Inflammatory macrophage (primary cell): Measurements from ENCODE around the gene IGSF21.

Experiments
- DNase-seq, 2 donors: peaks; one replicate each; pipeline ENCODE4 v3.0.0-alpha.2; 2020 to 2022

IGSF21 gene

DNA sequence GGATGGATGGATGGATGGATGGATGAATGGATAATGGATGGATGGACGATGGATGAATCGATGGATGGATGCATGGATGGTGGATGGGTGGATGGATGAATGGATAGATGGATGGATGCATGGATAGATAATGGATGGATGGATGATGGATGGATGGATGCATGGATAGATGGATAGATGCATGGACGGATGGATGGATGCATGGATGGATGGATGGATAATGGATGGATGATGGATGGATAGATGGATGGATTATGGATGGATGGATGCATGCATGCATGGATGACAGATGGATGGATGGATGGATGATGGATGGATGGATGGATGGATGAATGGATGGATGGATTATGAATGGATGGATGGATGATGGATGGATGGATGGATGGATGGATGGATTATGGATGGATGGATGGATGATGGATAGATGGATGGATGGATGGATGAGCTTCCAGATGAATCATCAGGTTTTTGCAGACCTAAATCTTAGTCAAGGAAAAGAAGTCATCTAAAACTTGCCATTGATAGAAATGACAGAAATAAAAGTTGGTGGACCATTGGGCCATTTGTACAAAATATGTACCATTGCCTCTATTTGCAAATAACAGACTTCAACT lies 197.7 kb downstream of the IGSF21 start:
- no peak for DNase-seq

DNA sequence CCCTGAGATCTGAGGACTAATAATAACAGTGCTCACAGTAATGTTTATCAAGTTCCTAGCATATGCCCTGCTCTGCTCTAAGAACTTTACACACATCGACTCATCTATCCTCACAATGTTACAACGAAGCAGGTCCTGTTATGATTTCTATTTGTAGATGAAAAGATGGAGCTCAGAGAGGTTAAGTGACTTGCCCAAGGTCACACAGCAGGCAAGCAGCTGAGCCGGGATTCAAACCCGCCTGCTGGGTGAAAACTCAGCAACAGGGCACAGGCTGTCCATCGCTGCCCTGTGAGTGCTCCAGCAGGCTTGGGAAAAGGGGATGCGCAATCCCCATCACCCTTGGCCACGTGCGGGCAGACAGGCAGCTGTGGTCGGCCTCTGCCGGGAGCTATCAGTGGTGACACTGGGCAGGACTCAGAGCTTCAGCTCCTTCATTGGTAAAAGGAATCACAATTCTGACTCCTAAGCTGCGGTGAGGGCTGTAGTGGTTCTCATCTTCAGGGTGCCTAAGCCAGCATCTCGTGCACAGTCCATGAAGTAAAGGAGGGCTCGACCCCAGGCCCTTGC lies 199.8 kb downstream of the IGSF21 start:
- DNase-seq = no peak

DNA sequence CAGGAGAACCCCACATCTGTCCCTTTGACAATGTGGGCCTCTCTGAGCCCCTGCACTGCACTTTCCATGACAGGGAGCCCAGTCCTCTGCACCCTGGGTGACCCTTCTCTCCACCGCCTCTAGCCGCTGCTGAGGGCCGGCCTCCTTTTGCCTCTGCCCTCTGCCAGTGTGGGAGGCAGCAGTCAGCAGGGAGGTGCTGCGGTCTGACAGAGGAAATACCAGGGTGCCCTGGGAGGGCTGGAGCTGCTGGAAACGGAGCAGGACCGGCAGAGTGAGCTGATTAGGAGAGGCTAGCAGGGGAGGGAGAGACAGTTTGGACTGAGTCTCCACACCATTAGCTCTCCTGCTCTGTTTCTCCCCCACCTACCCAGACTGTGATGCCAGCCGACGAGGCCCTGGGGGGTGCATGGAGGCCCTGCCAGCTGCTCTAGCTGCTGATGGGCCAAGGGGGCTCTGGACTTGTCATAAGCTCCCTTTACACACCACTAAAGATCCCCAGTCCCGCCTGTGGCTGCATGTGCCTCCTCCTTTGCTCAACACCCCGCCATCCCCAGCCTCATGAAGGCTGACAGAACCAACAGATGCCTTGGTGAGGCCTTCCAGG lies 202.1 kb downstream of the IGSF21 start:
- DNase-seq = no peak

DNA sequence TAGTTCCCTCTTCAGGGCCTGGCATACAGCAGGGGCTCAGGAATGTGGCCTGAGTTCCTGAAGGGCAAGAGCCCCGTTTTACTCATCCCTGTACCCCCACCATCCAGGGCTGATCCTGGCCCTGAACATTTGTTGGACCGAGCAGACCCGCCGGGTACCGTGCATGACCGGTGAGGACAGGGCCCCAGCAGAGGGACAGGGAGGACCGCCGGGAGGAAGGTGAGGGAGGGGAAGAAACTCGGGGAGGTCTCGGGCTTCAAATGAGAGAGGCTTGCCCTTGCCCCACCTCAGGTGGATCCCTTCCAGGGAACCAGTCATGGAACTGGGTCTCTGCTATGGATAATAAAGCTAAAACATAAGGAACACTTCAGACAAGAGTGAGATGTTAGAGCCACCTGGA lies 205.4 kb downstream of the IGSF21 start:
- no peak for DNase-seq

DNA sequence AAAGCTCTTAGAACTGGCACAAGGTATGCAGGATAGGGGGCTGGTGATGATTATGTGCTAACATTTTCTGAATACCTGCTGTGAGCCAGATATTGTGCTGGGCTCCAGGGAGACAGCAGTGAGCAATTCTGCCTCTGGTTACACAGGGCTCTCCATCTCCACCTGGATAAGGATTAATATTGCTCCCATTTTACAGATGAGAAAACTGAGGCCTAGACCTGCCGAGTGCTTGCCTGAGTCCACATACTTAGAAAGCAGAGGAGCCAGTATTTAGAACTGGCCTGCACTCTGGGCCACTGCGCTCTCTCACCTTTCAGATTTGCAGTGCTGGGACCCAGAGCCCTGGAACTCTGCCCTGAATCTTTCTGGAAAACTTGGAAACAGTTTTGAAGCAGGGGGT lies 205.9 kb downstream of the IGSF21 start:
- DNase-seq = no peak

DNA sequence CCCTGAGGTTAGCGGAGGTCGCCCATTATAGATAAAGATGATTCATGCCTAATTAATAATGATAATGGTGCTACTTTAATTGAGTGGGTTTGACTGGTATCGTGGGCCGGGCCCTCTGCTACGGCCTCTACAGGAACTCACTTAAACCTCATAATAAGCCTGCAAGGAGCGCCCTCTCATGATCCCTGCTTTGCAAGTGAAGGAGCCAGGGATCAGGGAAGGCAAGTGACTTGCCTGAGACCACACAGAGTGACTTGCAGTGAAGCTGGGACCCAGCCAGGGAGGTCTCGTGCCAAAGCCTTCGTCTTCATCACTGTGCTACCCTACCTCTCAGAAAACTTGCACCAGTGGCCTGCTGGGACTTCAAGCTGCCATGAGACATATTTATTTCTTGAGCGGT lies 206.8 kb downstream of the IGSF21 start:
- no peak for DNase-seq

DNA sequence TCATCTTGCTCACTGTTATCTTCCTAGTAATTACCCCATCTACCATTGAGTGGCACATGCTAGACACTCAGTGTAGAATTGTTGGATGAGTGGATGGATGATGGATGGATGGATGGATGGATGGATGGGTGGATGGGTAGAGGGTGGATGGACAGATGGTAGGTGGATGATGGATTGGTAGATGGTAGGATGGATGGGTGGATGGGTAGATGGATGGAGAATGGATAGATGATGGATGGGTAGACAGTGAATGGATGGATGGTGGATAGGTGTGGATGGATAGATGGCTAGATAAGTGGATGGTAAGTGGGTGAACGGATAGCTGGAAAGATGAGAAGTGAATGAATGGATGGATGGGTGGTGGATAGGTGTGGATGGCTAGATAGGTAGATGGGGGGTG lies 207.9 kb downstream of the IGSF21 start:
- DNase-seq = no peak

DNA sequence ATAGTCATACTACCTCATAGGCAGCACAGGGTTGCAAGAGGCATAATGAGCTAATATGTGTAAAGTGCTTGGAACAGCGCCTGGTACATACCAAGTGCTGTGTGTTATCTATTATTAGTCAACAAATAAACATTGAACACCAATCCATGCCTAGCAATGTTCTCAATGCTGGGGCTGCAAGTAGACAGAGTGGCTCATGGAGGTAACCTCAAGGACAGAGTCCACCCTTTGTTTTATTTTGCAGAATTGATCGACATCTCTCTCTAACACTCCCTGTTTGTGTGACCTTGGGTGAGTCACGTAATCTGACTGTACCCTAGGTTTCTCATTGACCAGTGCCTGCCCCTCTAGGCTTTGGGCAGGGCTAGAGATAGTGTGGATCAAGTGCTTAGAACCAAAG lies 209.2 kb downstream of the IGSF21 start:
- no peak for DNase-seq

DNA sequence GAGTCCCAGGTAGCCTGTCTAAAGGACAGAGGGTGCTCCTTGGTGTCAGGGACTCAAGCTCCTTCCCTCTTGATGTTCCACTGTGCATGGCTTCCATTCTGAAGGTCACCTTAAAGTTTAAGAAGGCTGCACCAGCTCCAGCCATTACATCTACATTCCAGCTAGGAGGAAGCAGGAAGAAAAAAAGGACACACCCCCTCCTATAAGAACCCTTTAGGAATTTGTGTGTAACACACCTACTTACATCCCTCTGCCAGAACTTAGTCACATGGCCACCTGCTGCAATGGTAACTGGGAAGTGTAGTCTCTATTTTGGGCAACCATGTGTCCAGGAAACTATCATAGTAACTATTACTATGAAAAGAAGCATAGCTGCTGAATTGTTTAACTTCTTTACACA lies 211.5 kb downstream of the IGSF21 start:
- no peak for DNase-seq

DNA sequence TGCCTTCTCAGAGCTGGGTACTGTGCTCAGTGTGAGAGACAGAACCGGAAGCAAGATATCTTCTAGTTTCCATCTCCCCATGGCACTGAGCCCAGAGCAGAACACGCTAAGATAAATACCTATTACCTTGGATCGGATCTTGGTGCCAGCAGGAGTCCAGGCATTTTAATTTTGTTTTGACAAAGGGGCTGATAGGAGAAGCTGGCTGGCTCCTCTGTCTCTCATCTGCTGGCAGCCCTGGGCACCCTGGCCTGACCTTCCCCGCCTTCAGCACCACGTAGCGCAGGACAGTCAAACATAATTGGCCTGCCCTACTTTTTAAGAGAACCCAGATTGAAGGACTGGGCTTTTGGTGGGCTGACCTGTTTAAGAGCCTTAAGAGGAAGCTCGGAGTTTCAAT lies 212.5 kb downstream of the IGSF21 start:
- DNase-seq = no peak

DNA sequence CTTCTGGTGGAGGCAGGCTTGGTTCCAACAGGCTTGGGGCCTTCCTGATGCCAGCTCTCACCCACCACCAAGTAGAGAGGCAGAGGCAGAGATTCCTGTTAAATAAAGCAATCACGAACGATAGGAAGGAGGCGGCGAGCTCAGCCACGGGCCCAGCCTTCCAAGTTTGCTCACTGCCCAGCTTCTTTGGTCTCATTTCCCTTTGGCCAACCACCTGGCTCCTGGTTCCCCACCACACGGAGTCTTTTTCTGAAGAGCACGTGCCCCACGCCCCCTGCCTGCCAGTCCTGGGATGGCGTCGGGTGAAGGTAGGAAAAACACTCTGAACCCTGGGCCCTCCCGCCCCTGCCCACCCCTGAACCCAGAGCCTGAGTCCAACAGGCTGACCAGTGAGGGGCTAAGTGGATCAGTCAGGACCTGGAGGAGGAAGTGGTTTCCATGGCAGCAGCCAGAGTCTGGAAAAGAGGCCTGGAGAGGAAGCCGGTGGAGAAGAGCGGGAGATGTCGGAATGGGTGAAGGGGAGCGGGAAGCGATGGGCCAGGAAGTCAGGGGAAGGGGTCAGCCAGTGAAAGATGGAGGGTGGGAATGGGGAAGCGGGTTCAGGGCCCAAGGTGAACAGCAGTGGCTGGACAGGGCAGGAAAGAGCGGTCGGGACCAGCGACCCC lies 214.9 kb downstream of the IGSF21 start:
- DNase-seq = no peak

DNA sequence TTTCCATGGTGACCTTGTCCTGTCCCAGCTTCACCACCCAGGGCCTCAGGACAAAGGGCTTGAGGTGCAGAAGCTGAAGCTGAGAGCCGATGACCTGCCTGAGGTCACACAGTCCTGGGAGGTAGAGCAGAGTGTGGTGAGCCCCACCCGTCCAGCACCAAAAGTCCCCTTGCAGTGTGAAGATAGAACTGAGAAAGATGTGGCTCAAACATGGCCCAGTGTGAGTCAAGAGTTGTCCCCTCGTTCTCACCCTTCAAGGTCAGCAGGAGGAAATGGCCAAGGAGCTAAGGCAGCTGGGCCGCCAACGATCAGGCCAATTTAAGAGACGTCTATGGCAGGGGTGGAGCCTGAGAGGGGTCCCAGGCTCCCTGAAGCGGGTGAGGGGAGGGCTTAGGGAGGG lies 215.7 kb downstream of the IGSF21 start:
- no peak for DNase-seq

DNA sequence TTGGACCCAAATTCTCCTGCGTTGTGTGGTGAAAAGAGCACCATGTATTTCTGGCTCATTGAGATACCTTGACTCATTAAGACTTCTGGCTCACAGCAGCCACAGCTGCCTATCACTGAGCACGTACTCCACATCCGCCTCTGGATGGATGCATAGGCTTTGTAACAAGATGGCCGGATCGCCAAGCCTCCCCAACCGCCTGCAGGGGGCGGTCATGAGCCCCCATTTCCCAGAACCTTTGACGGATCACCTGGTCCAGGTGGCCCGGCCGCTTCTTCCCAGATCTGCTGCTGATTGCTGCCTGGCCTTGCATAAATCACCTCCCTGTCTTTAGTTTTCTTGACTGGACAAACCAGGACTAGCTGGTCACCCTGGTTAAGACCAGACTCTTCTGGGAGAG lies 216.6 kb downstream of the IGSF21 start:
- no peak for DNase-seq

DNA sequence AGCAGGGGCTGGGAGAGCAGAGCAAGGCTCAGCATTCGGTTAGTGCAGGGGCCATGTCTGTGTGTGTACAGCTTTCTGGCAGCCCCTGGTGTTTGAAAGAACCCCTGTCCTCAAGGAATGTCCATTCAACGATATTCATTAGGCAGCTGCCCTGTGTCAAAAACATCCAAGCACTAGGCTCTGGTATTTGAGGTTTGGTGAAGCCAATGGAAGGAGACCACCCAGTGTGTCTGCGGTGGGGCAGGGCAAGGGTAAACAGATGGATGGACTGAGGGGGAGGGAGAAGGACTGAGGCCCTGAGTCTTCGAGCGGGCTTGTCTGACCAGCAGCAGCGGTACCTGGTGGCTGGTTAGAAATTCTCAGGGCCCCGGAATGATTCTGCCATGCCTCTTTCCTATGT lies 217.5 kb downstream of the IGSF21 start:
- no peak for DNase-seq

DNA sequence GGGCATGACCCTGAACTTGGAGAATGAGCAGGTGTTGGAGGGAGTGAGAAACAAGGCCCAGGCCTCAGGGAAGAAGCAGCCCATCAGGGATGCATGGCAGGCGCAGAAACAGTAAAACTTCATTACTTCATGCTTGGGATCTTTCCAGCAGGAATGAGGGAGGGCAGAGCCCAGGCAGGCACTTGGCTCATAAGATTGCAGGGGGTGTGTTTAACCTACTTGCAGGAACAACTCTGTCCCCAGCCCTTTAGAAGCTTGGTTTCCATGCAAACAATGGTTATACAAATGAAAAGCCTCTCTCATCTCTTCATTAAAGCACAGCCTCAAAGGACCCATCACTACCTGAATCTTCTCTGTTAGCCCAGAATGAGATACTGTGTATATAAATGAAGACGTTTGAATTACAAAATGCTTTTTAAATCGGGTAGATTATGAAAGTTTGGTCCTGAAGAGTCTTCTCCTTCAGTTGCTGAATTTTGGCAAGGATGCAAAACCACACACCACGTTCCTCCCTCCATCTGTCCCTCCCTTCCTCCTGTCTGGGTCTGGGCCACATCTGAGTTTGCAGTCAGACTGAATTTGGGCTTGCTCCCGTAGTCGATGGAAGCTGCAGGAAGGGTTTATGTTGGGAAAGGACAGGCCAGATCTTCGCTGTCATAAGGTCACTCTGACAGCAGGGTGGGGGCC lies 218.8 kb downstream of the IGSF21 start:
- no peak for DNase-seq

DNA sequence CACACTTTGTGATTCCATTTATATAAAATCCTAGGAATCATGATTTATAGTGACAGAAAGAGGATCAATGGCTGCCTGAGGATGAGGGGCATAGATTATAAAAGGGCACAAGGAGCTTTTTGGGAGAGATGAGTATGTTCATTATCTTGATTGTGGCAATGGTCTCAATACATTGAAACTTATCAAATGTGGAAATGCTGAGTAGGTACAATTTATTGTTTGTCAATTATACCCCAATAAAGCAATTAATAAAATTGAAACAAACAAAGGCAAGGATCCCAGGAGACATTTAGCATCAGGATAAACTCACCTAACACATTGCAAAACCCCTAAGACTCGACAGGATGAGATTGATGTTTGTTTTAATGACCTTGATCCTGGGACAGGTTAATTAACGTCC lies 220.1 kb downstream of the IGSF21 start:
- DNase-seq = no peak

DNA sequence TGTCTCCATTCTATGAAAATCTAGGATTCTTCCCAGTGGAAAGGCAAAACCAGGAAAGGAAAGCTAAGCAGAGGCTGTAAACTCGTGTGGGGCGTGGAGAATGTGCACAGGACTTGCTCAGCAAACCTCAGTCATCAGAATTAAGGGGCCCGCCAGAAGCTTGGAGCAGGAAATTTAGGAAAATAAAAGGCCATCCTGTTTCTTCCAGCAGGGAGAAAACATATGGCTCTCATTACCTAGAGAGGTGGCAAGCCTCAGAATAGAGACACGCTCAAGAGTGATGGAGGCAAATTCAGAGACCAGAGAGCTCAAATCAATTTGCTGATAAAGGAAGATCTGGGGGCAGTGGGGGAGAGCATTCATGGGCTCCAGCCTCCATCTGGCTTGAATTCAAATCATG lies 221.2 kb downstream of the IGSF21 start:
- no peak for DNase-seq

DNA sequence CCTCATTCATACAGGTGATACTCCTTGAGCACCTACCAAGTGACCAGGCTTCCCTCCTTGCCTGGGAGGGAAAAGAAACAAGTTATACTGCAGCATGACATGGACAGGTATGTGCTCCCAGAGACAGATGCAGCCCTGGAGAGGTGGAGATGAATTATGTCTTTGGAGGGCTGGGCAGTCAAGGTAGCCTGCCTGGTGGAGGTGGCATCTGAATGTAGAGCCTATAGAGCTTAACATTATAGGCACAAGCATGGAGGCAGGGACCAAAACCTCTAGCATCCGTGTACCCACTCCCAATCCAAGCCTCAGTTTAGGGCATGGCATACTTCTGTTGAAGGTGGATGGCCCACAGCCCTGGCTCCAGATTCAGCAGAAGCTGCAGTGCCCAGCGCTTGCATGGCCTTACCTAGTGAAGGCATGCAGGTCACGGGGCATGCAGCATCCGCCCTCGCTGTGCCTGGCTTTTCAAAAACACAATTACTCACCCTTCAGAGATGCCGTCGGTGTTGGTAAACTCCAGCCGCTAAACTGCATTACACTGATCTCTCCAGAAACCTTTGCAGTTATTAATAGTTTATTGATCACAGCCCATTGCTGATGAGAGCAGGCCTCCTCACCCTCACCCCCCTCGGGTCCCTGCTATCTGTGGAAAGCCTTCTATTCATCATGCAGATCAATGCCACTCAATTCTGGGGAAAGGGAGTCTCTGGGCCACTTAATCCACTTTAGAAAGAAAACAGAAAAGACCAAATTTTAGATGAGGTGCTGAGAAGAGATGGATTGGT lies 222.1 kb downstream of the IGSF21 start:
- no peak for DNase-seq

DNA sequence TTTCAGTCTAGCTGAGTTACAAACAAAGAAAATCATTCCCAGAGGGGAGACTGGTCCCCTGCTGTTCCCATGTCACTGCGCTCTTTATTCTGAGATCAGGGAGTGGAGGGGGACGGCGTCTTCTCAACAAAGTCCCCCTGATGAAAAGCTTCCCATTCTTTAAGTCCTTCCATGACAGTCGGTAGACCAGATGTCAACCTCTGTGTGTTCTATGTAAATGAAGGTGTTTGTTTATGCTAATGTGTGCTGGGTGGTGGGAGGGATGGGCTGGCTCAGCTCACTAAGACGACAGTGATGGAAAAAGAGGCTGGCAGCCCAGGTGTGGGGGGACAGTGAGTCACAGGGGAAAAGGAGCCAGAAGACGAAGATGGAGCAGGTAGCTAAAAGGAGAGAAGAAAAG lies 225.0 kb downstream of the IGSF21 start:
- DNase-seq = no peak

DNA sequence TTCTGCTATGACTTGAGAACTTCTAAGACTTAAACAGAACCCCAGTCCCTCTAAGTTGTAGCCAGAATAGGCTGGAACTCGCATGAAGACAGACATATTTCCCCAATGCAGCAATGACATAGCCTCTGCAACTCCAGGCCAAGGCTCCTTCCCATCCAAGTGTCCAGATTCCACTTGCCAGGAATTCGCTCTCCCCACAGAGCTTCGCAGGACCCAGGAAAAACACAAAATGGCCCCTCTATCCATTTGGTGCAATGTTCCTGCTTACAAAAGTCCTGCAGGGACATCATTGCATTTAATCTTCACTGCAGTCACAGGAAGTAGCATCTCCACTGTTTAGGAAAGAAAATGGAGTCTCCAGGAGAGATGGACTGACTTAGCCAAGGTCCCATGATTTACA lies 225.6 kb downstream of the IGSF21 start:
- DNase-seq = no peak

DNA sequence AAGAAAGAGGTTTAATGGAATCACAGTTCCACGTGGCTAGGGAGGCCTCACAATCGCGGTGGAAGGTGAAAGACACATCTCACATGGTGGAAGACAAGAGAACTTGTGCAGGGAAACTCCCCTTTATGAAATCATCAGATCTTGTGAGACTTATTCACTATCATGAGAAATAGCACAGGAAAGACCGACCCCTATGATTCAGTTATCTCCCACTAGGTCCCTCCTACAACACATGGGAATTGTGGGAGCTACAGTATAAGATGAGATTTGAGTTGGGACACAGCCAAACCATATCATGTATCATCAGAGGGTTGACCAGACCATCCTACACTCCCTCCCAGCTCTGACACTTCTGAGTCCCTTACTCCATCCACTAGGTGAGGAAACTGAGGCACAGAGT lies 229.2 kb downstream of the IGSF21 start:
- no peak for DNase-seq

DNA sequence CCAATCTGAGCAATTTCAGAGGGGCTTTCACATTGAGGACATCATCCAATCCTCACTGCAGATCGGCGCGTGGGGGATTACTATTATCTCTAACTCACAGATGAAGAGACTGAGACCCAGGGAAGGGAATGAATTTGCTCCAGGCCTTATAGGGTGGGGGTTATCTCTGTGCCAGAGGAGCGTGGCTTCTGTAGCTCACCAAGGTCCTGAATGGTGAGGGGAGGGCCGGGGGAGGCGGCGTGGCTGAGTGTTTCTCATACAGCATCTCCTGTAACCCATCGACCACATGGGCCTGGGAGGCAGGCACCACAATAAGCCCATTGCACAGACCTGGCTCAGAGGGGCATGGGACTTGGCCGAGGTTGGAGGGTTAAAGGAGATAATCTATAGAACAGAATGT lies 230.2 kb downstream of the IGSF21 start:
- DNase-seq = no peak

DNA sequence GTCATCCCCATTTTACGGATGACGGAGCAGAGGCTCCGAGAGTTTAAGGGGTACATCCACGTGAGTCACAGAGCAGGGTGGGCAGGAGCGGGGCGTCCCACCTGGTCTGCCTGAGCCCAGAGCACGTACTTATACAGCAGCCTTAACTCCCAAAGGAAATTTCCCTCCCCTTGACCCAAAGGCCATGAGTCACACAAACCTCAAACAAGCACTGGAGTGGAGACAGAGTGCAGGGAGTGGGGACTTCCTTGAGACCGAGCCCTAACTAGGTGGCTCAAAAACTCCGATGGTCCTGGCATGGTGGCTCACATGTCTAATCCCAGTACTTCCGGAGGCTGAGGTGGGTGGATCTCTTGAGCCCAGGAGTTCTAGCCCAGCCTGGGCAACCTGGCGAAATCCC lies 231.6 kb downstream of the IGSF21 start:
- no peak for DNase-seq
